Nucleus accumbens (tissue), 56 donors: ENCODE results near the gene FGR.
"Not testable (repeated sequence)": the region's sequence is repeated elsewhere in the genome, so short reads cannot be mapped to it uniquely, and the experiment has no call there.

Source experiments
- DNase-seq, 56 donors: peaks; one replicate each; lab custom pipeline; 2025; lab: John Stamatoyannopoulos, UW

FGR gene

DNA sequence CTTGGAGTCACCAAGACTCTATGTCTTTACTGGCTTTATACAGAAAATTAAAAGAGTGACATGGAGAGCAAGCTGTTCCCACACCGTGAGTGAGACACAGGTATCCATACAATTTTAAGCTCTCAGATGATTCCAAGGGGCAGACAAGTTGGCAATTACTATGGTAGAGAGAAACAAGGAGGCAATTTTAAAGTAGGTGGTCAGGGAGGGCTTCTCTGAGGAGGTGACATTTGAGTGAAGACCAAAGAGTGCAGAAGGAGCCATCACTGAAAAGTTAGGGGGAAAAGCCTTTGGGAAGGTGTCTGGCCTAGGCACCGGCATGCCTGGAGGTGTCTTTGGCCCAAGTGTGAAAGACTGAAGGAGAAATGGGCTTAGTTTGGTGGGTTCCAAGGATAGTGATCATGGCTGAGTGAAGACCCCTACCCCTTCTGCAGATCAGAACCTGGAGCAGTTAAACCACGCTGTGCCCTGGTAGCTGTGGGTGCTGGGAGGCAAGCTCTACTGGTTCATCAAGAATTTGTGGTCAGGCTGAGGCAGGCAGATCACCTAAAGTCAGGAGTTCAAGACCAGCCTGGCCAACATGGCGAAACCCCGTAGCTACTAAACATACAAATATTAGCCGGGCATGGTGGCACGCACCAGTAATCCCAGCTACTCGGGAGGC lies 26.6 kb upstream of the FGR start:
- no peak for DNase-seq

DNA sequence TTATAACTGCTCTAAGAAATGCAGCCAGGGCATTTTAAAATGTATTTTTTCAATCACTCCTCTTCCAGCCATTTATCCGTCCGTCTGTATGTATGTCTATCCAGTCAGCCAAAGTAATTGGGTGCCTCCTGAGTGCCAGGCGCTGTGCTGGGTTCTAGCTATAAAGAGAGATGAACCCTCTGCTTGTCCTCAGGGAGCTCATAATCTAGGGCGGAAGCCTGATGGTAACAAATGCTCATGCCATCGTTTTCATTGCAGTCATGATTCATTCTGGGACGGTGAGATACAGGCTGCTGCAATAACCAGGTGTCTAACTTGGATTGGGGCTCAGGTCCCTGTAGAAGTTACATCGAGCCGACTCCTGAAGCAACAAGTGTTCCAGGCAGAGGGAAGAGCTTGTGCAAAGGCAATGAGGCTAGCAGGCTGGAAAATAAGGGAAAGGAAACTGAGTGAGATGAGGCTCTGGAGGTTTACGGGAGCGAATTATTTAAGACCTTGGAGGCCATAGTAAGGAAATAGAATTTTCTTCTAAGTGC lies 25.4 kb upstream of the FGR start:
- DNase-seq, result no peak

DNA sequence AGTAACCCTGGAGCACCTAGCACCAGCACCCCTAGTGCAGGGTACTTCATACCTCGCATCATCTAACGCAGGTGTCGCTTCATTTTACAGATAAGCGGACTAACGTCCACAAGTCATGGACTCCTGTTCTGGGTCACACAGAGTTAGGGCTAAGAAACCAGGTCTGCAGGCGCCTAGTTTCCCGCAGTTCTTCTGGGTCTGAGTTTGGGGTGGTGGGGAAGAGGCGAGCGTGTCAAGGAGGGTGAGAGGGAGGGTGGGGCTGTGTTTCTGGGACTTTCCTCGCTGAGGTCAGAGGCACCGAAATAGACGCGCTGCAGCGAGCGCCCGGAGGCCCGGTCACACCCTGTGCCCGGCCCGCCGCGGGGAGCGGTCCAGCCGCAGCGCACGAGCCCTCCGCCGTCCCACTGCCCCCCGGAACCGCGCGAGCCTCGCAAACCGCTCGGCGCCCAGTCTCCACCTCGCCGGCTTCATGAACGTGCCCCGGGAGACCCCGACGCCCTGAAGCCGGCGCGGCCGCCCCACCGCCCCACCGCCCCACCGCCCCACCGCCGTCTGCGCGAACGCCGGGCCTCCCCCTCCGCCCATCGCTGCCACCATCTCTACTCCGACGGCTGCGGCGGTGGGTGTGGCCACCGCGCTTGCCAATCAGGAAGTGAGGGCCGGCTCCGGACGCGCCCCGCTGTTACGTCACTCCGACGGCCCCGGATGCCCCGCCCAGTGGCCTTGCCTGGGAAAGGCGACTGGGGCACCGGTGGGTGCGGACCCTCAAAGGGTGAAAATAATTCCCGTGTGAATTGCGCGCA lies 24.7 kb upstream of the FGR start:
- peak in 53 of 56 donors; percentile 9 to 85 (median 58) for DNase-seq

DNA sequence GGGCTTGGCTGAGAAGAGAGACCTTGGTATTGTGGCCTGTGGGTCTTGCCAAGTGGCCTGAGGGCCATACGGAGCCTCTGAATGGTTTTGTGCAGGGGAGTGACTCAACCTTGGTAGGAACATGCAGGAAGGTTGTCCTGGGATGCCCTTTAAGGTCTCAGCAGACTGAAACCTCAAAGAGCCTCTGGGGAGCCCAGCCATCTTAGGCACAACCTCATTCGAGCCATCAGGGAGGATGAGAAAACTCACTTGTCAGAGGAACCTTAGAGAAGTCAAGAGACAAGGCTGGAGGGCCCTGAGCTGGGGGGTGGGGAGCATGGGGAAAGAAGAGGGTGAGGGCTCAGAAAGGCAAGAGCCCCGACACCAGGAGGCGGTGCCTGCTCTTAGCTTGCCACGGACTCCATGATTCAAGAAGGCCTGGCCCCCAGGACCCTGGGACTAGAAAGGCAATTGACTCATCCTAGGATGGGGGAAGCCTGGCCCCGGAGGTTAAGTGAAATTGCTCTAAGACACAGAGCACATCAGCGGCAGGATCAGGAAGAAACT lies 24.0 kb upstream of the FGR start:
- DNase-seq, result peak in 1 of 56 donors; percentile 14

DNA sequence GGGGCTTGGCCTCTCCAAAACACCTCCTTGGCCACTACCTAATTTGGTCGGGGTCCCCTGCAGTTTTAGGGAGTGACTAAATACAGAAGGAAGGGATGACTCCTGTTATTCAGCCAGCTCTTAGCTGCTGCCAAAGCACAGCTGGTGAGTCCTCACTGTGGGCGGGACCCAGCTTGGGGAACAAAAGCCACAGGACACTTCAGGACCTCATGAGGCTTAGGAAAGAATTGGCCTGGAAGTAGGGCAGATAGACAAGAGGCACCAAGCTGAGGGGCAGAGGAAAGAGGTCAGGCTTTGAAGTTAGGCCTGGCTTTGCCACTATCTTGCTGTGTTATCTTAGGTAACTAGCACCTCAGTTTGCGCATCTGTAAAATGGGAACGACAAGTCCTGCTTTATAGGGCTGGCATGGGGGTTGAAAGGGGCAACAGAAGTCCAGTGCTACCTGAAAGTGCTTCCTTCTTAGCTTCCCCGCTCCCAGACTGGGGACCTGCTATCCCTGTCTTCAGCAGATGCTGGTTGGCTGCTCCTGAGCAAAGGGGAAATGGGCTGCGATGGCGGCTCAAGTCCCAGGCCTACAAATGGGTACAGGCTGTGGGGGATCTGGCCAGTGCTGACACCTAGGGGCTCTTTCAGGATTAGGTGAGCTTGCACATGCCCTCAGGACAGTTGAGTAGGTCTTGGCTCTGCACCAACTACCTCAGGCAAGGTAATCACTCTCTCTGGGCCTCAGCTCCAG lies 21.3 kb upstream of the FGR start:
- no peak for DNase-seq

DNA sequence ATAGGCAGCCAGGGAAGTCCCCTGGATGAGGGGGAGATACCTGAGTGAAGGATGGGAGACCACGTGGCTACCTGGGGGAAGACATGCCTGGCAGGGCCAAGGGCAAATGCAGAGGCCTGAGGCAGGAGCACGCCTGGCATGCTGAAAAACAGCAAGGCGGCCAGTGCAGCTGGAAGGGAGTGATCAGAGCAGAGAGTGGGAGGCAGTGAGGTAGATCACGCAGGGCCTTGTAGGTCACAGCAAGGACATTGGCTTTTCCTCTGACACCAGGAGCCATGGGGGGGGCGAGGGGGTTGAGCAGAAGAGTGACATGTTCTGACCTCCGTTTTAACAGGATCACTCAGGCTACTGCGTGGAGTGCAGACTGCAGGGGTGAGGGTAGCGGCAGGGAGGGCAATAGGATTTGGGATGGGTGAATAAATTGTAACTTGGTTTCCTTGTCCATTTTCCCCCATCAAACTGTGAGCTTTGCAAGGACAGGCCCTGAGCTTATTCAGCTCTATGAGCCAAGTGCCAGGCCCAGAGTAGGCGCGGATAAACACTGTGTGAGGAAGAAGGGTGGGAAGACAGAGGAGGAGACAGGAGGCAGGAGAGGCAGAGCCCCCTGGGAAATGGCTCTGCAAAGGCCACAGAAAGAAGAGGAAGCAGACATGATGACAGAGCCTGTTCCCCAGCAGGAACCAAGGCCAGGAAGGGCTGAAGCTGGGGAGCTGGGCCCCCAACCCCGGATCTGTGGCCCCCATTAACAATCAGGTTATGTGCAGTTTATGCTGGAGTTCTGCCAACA lies 20.4 kb upstream of the FGR start:
- no peak for DNase-seq

DNA sequence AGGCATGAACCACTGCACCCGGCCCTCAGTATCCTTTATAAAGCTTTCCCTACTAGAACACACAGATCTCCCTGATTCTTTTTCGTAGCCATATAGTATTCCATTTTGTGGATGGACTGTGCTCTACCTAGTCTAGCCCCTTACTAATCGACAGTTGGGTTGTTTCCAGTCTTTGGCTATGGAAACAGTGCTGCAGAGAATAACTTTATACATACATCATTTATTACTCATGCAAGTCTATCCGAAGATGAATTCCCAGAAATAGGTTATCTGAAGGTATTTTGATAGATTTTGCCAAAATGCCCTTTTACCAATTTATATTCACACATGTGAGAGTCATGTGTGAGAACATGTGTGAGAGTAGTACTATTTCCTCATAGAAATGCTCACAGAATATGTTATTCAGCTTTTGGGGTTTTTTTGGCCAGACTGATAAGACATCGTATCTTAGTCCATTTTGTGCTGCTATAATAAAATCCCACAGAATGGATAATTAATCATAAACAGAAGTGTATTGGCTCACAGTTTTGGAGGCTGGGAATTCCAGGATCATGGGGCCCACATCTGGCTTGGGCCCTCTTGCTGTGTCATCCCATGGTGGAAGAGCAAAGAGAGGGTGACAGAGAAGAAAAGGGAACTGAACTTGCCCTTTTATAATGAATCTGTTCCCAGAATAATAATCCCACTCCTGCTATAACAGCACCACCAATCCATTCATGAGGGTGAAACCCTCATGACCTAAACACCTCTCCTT lies 17.3 kb upstream of the FGR start:
- DNase-seq, result no peak

DNA sequence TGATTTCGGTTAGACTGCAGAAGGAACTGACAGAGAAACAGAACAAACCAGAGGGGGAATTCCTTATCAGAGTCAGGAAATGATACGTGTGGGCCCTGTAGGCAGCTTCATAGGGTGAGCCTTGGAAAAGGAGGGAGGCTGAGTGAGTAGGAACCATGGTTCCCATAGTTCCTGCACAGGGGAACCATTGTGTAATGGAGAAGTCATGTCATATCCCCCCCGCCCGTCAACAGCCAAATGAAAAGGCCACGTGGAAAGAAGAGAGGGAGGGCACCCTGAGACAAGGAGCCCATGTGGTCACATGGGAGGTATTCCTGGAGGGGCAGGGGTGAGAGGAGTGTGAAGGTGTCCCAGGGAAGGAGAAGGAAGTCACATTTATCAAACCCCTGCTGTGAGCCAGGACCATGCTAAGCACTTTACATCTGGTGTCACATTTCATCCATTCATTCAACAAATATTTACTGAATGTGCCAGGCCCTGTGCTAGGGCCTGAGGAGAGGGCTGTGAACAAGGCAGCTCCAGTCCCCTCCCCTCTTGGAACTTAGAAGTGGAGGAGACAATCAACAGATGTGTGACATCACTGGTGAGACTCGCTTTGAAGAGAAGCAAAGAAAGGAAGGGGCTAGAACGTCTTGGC lies 15.7 kb upstream of the FGR start:
- peak in 7 of 56 donors; percentile 5 to 30 (median 14) for DNase-seq

DNA sequence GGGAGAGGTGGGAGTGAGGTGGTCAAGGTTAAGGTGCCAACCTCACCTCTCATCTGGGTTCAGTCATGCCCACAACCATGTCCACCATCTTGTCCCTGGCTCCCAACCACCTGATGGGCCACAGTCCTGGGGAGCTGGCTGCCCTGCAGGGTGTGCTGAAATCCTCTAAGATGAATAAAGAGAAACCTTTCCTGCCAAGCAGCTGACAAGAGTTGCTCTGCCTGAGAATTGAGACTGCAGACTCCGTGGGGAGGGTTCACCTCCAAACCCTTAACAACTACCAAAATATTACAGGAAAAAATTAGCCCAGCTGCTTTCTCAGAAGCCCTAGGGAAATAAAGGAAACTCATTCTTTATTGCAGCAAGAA lies 15.2 kb upstream of the FGR start:
- DNase-seq, result no peak

DNA sequence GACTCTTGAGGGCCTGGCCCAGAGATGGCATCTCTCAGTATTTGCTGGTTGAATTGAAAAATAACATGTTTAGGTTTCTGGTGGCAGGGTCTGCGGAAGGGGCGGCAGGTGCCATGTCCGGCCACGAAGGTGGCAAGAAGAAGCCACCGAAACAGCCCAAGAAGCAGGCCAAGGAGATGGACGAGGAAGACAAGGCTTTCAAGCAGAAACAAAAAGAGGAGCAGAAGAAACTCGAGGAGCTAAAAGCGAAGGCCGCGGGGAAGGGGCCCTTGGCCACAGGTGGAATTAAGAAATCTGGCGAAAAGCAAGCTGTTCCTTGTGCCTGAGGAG lies 14.3 kb upstream of the FGR start:
- DNase-seq, result no peak

DNA sequence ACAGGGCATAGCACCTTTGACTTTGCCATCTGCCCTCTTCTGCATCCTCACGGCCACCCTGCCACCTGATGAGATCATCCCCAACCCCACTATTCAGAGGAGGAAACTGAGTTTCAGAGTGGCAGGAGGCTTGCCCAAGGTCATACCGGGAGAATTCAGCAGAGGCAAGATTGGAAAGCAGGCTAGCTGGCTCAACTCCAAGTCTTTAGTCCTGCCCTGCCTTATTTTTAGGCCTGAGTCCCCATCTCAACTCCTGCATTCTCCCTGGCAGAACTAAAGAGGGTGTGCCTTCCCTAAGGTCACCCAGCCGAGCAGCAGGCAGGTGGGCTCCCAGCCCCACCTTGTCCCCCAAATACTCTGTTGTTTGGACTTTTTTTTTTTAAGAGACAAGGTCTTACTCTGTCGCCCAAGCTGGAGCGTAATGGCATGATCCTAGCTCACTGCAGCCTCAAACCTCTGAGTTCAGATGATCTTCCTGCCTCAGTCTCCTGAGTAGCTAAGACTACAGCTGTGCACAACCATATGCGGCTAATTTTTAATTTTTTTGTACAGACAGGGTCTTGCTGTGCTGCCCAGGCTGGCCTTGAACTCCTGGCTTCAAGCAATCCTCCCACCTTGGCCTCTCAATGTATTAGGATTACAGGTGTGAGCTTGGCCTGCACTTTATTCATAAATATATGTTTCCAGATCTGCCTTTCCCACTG lies 13.8 kb upstream of the FGR start:
- DNase-seq, result no peak

DNA sequence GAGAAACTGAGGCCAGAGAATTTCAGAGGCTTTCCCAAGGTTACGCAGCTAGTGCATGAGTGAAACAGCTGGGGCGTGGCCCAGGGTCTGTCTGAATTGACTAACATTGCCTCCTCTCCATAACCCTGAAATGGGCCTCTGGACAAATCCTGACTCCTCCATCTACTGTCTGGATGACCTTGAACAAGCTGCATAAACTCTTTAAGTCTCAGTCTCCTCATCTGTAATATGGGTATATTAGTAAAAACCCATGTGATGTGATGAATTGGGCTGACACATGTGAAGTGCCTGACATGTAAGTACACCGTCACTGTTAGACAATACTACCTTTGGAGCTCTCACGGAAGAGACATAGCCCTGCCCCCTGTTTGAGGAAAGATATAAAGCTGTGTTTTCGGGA lies 12.3 kb upstream of the FGR start:
- no peak for DNase-seq

DNA sequence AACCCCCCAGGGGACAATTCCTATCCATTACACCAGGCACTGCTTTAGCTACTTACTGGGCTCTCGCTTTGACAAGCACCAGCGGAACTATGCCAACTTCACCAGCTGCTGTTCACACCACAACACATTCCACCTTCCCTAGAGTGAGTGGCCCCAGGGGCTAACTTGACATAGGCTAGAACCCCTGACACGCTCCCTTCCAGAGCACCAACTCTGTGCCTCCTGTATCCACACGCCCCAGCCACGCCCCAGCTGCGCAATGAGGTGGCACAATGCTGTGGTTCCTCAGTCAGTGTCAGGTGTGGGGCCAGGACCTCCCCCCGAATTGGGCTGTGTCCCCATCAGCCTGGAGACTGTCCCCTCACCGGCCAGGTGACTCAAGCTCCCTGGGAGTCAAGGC lies 11.7 kb upstream of the FGR start:
- no peak for DNase-seq

DNA sequence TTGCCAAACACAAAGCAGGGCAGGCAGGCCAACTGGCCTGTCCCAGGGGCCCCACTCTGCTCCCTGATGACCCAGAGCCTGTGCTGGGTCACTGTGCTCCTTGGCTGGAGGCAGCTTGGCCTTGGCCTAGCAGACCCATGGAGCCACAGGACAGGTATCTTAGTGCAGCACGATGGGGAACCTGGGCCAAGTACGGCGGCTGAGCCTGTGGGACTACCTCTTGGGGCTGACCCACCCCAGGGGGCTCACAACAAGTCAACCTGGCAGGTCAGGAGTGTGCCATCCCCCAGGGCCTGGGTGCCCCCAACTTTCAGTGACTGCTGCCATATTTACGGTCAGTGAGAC lies 10.1 kb upstream of the FGR start:
- no peak for DNase-seq

DNA sequence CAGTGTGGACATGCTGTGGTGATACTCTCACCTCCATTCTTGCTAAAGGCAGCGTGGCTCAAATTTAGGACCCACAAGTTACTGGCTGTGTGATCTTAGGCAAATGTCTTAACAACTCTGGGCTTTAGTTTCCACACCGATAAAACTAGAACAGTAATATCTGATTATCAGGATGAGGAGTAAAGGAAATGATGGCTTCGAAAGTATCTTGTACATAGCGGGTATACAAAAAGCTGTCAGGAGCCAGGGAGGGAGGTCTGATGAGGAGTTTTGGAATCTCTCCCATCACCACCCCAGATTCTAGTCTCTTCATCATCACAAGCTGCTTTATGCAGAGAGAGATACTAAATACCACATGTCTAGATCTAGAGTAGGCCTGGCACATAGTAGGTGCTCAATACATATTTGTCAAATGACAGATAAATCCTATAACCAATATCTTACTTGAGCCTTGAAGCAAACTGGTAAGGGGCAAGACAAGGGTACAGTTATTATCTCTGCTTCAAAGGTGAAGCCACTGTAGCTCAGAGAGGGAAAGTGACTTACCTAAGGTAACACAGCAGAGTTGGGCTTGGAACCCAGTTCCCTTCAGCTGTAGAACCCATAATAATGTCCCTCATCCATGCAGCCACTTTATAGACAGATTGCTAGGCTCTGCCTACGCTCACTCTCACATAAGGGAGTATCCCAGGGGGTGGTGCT lies 9.5 kb upstream of the FGR start:
- DNase-seq, result no peak

DNA sequence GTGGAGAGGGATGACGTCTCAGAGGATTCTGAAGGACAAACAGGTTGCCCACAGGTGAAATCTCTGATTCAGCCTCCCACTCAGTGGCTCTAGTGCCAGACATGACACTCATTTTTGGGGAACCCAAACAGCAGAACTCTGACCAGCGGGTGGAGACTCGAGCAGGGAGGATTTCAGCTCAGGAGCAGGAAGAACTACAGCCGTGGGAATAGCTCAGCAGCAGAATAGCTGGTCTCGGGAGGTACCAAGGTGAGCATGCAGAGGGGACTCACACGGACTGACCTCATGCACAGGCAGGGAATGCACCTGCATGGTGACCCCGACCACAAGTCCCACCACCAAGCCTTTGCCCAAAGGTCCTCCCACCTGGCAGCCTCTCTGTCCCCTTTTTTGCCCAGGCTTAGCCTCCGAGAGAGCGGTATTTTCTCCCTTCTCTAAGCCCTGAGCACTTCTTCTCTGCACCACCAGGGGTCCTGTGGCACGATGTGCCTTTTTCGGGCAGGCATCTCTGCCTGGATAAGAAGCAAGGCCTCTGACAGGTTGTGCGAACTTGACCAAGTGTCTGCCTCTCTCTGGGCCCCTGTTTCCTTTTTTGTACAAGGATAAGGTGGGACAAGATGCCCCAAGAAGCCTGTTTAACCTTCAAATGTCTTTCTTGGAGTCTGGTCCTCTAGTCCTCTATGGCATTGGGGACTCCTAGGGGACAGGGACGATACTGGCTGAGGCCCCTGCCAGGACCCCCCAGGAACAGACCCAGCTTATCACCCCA lies 8.8 kb upstream of the FGR start:
- peak in 3 of 56 donors; percentile 16 to 48 (median 18) for DNase-seq

DNA sequence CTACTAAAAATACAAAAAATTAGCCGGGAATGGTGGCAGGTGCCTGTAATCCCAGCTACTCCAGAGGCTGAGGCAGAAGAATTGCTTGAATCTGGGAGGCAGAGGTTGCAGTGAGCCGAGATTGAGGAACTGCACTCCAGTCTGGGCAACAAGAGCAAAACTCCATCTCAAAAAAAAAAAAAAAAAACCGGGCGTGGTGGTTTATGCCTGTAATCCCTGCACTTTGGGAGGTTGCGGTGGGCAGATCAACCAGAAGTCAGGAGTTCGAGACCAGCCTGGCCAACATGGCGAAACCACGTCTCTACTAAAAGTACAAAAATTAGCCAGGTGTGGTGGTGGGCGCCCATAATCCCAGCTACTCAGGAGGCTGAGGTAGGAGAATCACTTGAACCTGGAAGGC lies 5.5 kb upstream of the FGR start:
- DNase-seq, result not testable (repeated sequence)
